C4-2B (cell line): ENCODE data around the gene KRTAP21-2.

Experiments used
- CTCF ChIP-seq: fragments of 450-650 bp; conservative IDR thresholded peaks from 2 replicates; pipeline ENCODE4 v1.5.1; 2017; ENCODE audit warnings: mild to moderate bottlenecking
- ZFX ChIP-seq: fragments of 450-650 bp; IDR thresholded peaks from 2 replicates; pipeline ENCODE4 v1.6.1; 2017

GRCh38 chr21:30769724-30770431 lies 22.8 kb upstream of the KRTAP21-2 start:
- TF ChIP-seq CTCF (no peak), ZFX (no peak)
